ENCODE results near the gene C2CD3.
A peak's percentile ranks its signal among the peaks of the same experiment; 100 is the strongest.
"Not testable (repeated sequence)": the region's sequence is repeated elsewhere in the genome, so short reads cannot be mapped to it uniquely, and the experiment has no call there.

Gene C2CD3

GRCh38 chr11:74106124-74106523, 64.7 kb downstream of the C2CD3 start:
- DNase-seq: no peak

GRCh38 chr11:74102321-74102720, 68.5 kb downstream of the C2CD3 start:
- no peak for DNase-seq

GRCh38 chr11:74100735-74101134, 70.1 kb downstream of the C2CD3 start:
- no peak for DNase-seq

GRCh38 chr11:74100231-74100630, 70.6 kb downstream of the C2CD3 start:
- DNase-seq: no peak

- peak in 1 of 5 experiments; percentile 6 for DNase-seq
Measured at GRCh38 chr11:74097686-74098237, 73.0 kb downstream of the C2CD3 start.

GRCh38 chr11:74094393-74094792, 76.4 kb downstream of the C2CD3 start:
- no peak for DNase-seq

GRCh38 chr11:74092425-74092824, 78.4 kb downstream of the C2CD3 start:
- no peak for DNase-seq

GRCh38 chr11:74091549-74091948, 79.3 kb downstream of the C2CD3 start:
- no peak for DNase-seq

GRCh38 chr11:74090701-74091100, 80.1 kb downstream of the C2CD3 start:
- DNase-seq: peak in 1 of 5 experiments; percentile 31

- peak in 1 of 5 experiments; percentile 39 for DNase-seq
Measured at GRCh38 chr11:74086242-74086884, 84.4 kb downstream of the C2CD3 start.

- peak in 1 of 5 experiments; percentile 5 for DNase-seq
Measured at GRCh38 chr11:74085542-74085892, 85.3 kb downstream of the C2CD3 start.

- no peak for DNase-seq
Measured at GRCh38 chr11:74084796-74085541, 85.8 kb downstream of the C2CD3 start.

- DNase-seq: not testable (repeated sequence)
Measured at GRCh38 chr11:74083927-74084326, 86.9 kb downstream of the C2CD3 start.

GRCh38 chr11:74081428-74081827, 89.4 kb downstream of the C2CD3 start:
- no peak for DNase-seq

GRCh38 chr11:74077193-74077592, 93.6 kb downstream of the C2CD3 start:
- no peak for DNase-seq

- no peak for DNase-seq
Measured at GRCh38 chr11:74072721-74073120, 98.1 kb downstream of the C2CD3 start.

- peak in 1 of 5 experiments; percentile 28 for DNase-seq
Measured at GRCh38 chr11:74072286-74072685, 98.5 kb downstream of the C2CD3 start.

- DNase-seq: no peak
Measured at GRCh38 chr11:74070723-74071492, 99.9 kb downstream of the C2CD3 start.

- DNase-seq: no peak
Measured at GRCh38 chr11:74069146-74070046, 101.4 kb downstream of the C2CD3 start.

- DNase-seq: not testable (repeated sequence)
Measured at GRCh38 chr11:74066663-74067062, 104.1 kb downstream of the C2CD3 start.

- not testable (repeated sequence) for DNase-seq
Measured at GRCh38 chr11:74065534-74065933, 105.3 kb downstream of the C2CD3 start.

- DNase-seq: not testable (repeated sequence)
Measured at GRCh38 chr11:74063628-74064027, 107.2 kb downstream of the C2CD3 start.
